Natural killer cell (primary cell): ENCODE measurements around the gene TMEM150C. TPM values are rescaled to one million over a fixed set of nuclear protein-coding genes. Genes with fewer than 3 reads are reported as not detected.

ENCODE experiments used
- ATAC-seq, 3 donors: fragments of 150-1000 bp in 2 of 3; fragments of 200-7000 bp in 1 of 3; cut with Tn5 transposase; 1 replicate in 1 of 3; 2 replicates in 2 of 3; pipeline ENCODE4 v1.10.0; 2021; ENCODE audit warnings: mild to moderate bottlenecking in 2 of 3, moderate library complexity in 2 of 3
- DNase-seq, 2 donors: peaks; one replicate each; pipeline versions ENCODE4 v3.0.0 to v3.0.0-alpha.2; 2013 to 2021; ENCODE audit warnings: mixed read lengths in 1 of 2
- H3K27ac ChIP-seq: one replicate; pipeline ENCODE4 v1.5.1; 2013; ENCODE audit warnings: mild to moderate bottlenecking, low read length
- H3K27me3 ChIP-seq: one replicate; pipeline ENCODE4 v1.6.1; 2013; ENCODE audit warnings: low read length; ENCODE audit not compliant: control insufficient read depth, insufficient read depth
- H3K36me3 ChIP-seq: one replicate; pipeline ENCODE4 v1.6.1; 2013; ENCODE audit warnings: low read length; ENCODE audit not compliant: control insufficient read depth, insufficient read depth
- H3K4me1 ChIP-seq: one replicate; pipeline ENCODE4 v1.6.1; 2013; ENCODE audit warnings: low read length; ENCODE audit not compliant: control insufficient read depth, insufficient read depth
- H3K4me3 ChIP-seq: one replicate; pipeline ENCODE4 v1.5.1; 2013; ENCODE audit warnings: low read length
- H3K9me3 ChIP-seq: one replicate; pipeline ENCODE4 v1.6.1; 2013; ENCODE audit warnings: low read length; ENCODE audit not compliant: control insufficient read depth, insufficient read depth
- H3K27ac Mint-ChIP-seq, 2 donors: one replicate each; pipeline ENCODE4 v1.8.0; 2022; ENCODE audit warnings: mild to moderate bottlenecking in 2 of 2, mixed read lengths in 2 of 2, moderate library complexity in 1 of 2
- H3K27me3 Mint-ChIP-seq, 2 donors: one replicate each; pipeline ENCODE4 v1.8.0; 2022; ENCODE audit warnings: low read depth in 2 of 2, mixed read lengths in 2 of 2
- H3K36me3 Mint-ChIP-seq: one replicate; pipeline ENCODE4 v1.8.0; 2022; ENCODE audit warnings: mixed read lengths
- H3K4me1 Mint-ChIP-seq, 2 donors: one replicate each; pipeline ENCODE4 v1.8.0; 2022; ENCODE audit warnings: mixed read lengths in 2 of 2
- H3K4me3 Mint-ChIP-seq: one replicate; pipeline ENCODE4 v1.8.0; 2022; ENCODE audit warnings: mild to moderate bottlenecking, moderate library complexity, mixed read lengths
- H3K9me3 Mint-ChIP-seq, 2 donors: one replicate each; pipeline ENCODE4 v1.8.0; 2022; ENCODE audit warnings: mixed read lengths in 2 of 2
- CTCF ChIP-seq: fragments of 200-600 bp; IDR thresholded peaks from one replicate; pipeline ENCODE4 v1.8.0; 2022; ENCODE audit warnings: antibody characterized with exemption
- WGBS: methylation state at CpG from one replicate; pipeline ENCODE4 v1.1.7; 2013; ENCODE audit warnings: missing lambda C conversion rate; ENCODE audit not compliant: insufficient coverage; 5-methylcytosine and 5-hydroxymethylcytosine counted together
- intact Hi-C: fragments of 100-400 bp; cut with micrococcal nuclease; formaldehyde crosslinking; loops from one replicate; pipeline ENCODE4 v1.14.2; 2022
- total RNA-seq, 4 donors: library from RNA; stranded (reverse); fragments of 120-200 nt in 1 of 4; gene quantifications; one replicate each; pipeline versions ENCODE4 v1.2.3 to v1.2.4, GENCODE V29; 2013 to 2022

The TMEM150C gene
- total RNA-seq, 3 donors from 2014 or later (not counting 1 experiment from before 2014, with no cell fraction given), result not detected

GRCh38 chr4:82577451-82577850 lies 15.7 kb upstream of the TMEM150C start:
- Mint-ChIP-seq H3K36me3 (no peaks in the 10 kb centered on the region), H3K27me3 (peaks cover 12% of the 10 kb centered on the region in 2 donors), H3K4me1 (no peaks in the 10 kb centered on the region), H3K9me3 (no peaks in the 10 kb centered on the region), H3K27ac (no peak overlapping the region), H3K4me3 (no peak overlapping the region)
- no peaks in the 10 kb centered on the region for H3K27me3 ChIP-seq
- no peaks in the 10 kb centered on the region for H3K9me3 ChIP-seq
- 82% methylated on average over 1 of the region's 1 CpG for WGBS
- no peak for TF ChIP-seq CTCF
- intact Hi-C loops, result no loop called here
- H3K36me3 ChIP-seq, result no peaks in the 10 kb centered on the region
- no peak overlapping the region for H3K4me3 ChIP-seq
- ATAC-seq (no peak), DNase-seq (no peak)
- H3K4me1 ChIP-seq, result no peaks in the 10 kb centered on the region
- no peak overlapping the region for H3K27ac ChIP-seq

GRCh38 chr4:82569727-82570126 lies 7.9 kb upstream of the TMEM150C start:
- Mint-ChIP-seq H3K27ac (no peak overlapping the region), H3K9me3 (no peaks in the 10 kb centered on the region), H3K4me3 (no peak overlapping the region), H3K36me3 (no peaks in the 10 kb centered on the region), H3K4me1 (no peaks in the 10 kb centered on the region), H3K27me3 (peaks cover 13 to 20% of the 10 kb centered on the region in 2 donors)
- WGBS, result 72% methylated on average over 3 of the region's 3 CpGs
- DNase-seq (no peak), ATAC-seq (no peak)
- H3K27ac ChIP-seq, result no peak overlapping the region
- no peak for TF ChIP-seq CTCF
- H3K9me3 ChIP-seq, result no peaks in the 10 kb centered on the region
- intact Hi-C loops, result no loop called here
- no peaks in the 10 kb centered on the region for H3K27me3 ChIP-seq
- no peaks in the 10 kb centered on the region for H3K36me3 ChIP-seq
- H3K4me1 ChIP-seq, result no peaks in the 10 kb centered on the region
- no peak overlapping the region for H3K4me3 ChIP-seq

- Mint-ChIP-seq H3K27ac (no peak overlapping the region), H3K4me3 (no peak overlapping the region), H3K27me3 (peaks cover 16 to 18% of the 10 kb centered on the region in 2 donors), H3K36me3 (no peaks in the 10 kb centered on the region), H3K9me3 (no peaks in the 10 kb centered on the region), H3K4me1 (no peaks in the 10 kb centered on the region)
- no peak for TF ChIP-seq CTCF
- ATAC-seq, result no peak
- 94% methylated on average over 5 of the region's 5 CpGs for WGBS
- Histone ChIP-seq H3K36me3 (no peaks in the 10 kb centered on the region), H3K27me3 (no peaks in the 10 kb centered on the region), H3K4me1 (no peaks in the 10 kb centered on the region), H3K9me3 (no peaks in the 10 kb centered on the region), H3K27ac (no peak overlapping the region), H3K4me3 (no peak overlapping the region)
- intact Hi-C loops, result no loop called here
- no peak for DNase-seq
Measured at GRCh38 chr4:82569076-82569475, 7.3 kb upstream of the TMEM150C start.

- no peak for TF ChIP-seq CTCF
- WGBS, result 92% methylated on average over 7 of the region's 7 CpGs
- H3K27ac Mint-ChIP-seq, result no peak overlapping the region
- no peak overlapping the region for H3K4me3 Mint-ChIP-seq
- H3K27me3 ChIP-seq, result peaks cover 4% of the 10 kb centered on the region
- H3K9me3 ChIP-seq, result no peaks in the 10 kb centered on the region
- no peak overlapping the region for H3K27ac ChIP-seq
- H3K9me3 Mint-ChIP-seq, result no peaks in the 10 kb centered on the region
- intact Hi-C loops, result no loop called here
- no peak for ATAC-seq
- H3K36me3 Mint-ChIP-seq, result peaks cover 7% of the 10 kb centered on the region
- no peak overlapping the region for H3K4me3 ChIP-seq
- H3K27me3 Mint-ChIP-seq, result peaks cover 32% of the 10 kb centered on the region in 2 donors
- H3K4me1 Mint-ChIP-seq, result peaks cover 2% of the 10 kb centered on the region in 2 donors
- no peaks in the 10 kb centered on the region for H3K4me1 ChIP-seq
- DNase-seq, result no peak
- H3K36me3 ChIP-seq, result no peaks in the 10 kb centered on the region
Measured at GRCh38 chr4:82567444-82567843, 5.7 kb upstream of the TMEM150C start.
